SIG-M5 treated with dmso at 0.1 percent for 504 hours (cell line): Measurements from ENCODE around the gene RASSF6.
"Not testable (repeated sequence)": the region's sequence is repeated elsewhere in the genome, so short reads cannot be mapped to it uniquely, and the experiment has no call there.

Experiments used
- DNase-seq: peaks from one replicate; lab custom pipeline; 2025; ENCODE audit not compliant: unreplicated experiment; lab: John Stamatoyannopoulos, UW

The RASSF6 gene, protein sequence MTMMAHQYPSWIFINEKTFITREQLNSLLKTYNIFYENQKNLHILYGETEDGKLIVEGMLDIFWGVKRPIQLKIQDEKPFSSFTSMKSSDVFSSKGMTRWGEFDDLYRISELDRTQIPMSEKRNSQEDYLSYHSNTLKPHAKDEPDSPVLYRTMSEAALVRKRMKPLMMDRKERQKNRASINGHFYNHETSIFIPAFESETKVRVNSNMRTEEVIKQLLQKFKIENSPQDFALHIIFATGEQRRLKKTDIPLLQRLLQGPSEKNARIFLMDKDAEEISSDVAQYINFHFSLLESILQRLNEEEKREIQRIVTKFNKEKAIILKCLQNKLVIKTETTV

DNA sequence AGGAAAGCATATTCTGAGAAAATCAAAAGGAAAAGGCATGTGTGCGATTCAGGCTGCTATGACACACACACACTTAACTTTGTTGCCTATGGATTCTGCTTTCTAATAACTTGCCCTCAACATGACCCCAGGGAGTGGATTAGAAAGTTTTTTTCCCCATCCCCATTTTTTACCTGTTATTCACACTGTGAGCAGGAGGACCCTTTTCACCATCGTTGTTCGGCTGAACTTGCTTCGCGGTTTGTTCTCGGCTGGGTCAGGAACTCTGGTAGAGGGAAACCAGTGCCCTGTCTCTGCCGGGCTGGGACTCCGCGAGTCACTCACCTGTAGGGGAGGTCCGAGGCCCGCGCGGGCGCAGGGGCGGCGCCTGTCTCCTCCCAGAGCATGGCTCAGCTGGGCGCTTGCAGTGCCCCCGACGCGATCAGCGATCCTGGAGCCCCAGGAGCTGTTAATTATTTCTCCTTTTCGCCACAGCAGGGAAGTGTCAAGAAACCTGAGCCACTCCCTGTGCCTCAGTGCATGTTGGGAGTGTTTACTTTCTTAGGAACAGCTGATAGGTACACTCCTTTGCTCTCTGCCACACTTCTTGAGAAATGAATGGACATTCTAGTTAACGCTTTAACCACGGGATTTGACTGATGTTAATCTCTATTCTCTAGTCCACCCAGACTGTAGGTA, at the start of gene RASSF6:
RASSF6 (minus strand) TSS at position 322 of the 678 bp plus-strand sequence. CDS start 8,641 bp downstream, outside the sequence.
- DNase-seq: no peak

DNA sequence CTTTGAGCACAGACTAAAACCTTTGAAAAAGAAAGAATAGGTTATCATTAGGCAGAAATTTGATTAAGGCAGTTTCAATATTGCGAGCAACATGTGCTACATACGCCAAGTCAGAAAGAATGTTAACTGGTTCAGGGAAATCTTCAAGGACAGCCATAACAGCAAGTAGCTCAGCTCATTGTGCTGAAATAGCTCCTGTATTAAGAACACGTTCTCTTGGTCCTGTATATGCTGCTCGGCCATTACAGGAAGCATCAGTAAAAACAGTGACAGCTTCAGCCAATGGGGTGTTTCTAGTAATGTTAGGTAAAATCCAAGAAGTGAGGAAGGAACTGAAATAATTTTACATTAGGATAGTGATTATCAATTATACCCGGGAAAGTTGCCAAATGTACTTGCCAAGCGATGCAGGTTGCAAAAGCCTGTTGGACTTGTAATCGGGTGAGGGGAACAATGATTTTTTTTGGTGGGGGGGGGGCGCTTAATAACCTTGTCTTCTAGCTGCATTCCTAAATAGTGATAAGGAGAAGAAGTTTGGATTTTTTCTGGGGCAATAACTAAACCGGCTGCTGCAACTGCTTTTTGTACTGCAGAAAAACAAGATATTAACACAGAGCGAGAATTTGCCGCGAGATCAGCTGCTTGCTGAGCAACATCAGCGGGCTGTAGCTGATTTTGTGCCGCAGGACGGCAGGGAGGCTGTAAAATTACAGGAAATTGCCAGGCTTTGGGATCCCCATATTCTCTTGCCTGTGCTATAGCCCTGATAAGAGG, 49.4 kb upstream of the RASSF6 start:
- DNase-seq: no peak

DNA sequence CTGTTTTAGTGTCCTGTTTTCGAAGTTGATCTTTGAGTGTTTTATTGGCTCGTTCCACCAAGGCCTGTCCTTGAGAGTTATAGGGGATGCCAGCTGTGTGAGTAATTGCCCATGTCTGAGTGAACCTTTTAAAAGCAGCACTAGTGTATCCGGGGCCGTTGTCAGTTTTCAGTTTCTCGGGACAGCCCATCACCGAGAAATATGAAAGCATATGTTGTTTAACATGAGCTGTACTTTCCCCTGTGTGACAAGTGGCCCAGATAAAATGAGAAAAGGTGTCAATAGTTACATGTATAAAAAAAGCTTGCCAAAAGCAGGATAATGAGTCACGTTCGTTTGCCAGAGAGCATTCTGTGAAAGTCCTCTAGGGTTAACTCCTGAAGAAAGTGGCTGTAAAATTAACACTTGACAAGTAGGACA, 48.6 kb upstream of the RASSF6 start:
- DNase-seq: no peak

DNA sequence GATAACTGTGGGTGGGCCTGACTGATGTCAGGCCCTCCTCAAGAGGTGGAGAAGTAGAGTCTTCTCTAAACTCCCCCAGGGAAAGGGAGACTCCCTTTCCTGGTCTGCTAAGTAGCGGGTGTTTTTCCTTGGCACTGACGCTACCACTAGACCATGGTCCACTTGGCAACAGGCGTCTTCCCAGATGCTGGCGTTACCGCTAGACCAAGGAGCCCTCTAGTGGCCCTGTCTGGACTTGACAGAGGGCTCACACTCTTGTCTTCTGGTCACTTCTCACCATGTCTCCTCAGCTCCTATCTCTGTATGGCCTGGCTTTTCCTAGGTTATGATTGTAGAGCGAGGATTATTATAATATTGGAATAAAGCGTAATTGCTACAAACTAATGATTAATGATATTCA, 45.7 kb upstream of the RASSF6 start:
- not testable (repeated sequence) for DNase-seq

DNA sequence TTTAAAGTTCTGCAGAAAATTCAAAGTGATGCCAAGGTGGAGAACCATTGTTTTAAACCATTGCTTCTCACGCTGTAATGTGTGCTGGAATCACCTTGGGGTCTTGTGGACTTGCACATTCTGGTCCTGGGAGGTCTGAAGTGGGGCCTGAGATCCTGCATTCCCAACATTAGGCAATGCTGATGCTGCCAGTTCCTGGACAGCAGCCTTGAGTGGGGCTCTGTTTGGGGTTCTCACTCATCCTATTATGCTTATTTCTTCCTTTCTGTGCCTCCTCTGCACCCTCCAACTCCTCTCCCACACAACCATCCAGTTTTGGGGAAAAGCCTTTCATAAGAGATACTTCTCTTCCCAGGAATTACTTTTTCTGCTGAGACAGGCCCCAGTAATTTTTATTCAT, 44.2 kb upstream of the RASSF6 start:
- no peak for DNase-seq

DNA sequence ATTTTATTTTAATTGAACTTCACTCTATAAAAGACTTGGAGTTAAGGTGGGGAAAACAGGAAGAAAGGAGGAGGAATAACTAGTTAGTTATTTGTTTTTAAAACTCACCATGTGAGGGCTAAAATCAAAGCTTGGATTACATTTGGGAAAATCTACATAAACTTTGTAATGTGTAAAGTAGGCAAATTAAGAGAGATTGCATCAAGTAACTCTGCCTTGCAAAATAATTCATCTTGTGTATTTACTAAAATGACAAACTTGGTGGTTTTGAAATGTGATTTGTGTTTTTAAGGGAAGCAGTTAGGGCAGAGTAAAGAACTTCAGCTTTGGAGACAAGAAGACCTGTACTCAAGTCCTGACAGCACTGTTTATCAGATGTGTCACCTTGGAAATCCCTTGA, 43.3 kb upstream of the RASSF6 start:
- DNase-seq: no peak

DNA sequence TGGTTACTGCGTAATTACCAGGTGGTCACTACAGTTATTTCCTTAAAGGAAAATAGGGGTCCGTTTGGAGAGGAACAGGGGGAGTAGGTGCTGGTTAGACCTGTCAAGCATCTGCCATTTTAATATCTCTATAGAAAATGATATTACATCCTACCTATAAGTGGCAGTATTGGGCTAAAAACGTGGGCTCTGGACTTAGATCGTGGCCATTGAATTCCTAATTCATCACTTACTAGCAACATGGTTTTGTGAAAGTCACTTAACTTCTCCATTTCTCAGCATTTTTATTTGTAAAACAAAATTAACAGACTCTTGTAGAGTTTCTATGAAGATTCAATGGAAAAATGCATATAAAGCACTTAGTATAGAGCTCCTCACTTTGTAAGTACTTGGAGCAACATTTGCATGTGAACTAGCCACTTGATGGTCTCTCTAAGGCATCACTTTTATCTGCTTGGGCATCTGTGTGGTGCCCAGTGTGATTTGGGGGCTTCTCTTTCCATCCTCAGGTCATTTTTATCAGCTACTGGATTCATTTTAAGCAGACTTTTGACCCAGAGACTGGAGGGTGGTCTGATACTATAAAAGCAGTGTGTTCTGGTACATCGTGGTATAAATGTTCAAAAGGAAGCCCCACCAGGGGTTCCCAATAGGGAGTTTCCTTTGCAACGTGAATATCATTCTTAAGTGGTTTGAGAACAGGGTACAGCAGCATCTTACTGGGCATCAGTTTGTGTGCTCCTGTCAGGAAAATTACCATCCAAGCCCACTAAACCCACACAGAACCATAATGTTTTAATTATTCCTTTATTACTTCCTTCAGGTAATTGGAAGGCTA, 42.7 kb upstream of the RASSF6 start:
- peak; percentile 73 for DNase-seq

DNA sequence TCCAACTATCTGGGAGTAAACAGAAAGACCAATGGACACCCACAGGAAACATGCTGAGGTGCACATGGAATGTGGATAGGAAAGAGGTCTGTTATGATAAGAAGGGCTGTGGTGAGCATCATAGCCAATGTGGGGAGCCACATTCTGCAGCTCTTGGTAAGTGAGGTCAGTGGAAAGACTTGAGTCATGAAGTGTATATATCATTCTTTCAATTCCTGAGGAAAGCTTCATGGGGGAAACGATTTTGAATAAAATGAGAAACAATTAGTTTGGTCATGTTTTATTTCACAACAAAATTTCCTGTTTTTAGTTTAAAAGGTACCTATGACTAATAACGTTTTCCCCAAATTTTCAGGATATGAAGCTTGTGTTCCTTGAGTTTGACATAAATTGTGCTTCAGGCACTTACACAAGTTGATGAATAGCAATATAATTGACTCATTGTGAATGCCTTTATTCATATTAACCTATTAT, 41.4 kb upstream of the RASSF6 start:
- no peak for DNase-seq

DNA sequence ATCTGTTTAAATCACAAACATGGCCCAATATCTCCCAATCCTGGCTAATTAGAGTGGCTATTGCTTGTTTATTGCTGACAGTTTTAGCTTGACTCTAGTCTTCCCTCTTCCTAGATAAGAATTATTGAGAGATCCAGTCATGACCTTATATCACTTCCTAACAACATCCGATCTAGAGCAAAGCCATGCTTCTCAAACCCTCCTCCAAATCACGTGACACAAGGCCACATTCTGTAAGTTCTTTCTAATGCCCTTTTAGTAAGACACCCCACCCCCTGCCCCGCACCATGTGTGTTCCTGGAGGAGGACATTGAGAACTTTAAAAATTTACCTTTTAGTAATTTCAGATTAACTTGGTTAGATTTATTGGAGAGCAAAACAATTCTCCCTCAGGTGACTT, 40.6 kb upstream of the RASSF6 start:
- DNase-seq: no peak

DNA sequence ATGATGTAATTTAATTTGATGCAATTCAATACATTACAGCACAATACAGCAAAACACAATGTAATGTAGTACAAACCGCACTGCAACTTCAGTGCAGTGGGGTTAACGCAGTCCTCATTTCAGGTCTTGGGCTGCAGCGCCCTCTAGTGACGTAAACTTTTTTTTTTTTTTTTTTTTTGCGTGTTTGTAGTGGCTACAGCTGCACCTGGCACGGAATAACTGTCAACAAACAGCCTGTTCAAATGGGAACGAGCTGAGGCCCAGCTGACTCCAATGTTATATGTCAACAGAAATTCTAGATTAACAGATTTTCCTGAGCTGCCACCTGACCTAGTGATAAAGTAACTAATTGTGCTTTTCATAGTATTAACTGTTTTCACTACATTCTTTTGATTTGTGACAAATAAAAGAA, 33.5 kb upstream of the RASSF6 start:
- DNase-seq: peak; percentile 31

DNA sequence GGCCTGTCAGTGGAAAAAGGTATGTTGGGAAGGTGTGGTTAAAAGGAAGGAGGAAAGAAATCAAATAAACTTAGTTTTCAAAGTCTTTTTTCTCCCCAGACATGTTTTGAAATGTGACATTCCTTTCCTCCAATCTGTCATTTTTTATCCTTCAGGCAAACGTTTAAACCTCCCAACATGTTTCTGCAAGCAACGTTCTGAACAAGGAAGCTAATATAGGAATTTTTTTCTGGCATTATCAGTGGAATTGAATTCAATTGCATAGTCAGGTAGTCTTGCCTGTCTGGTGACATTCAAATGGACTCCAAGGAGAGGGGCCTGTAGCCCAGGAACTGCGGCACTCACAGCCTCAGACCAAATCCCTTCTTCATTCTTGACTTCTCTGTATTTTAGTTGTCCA, 30.0 kb upstream of the RASSF6 start:
- DNase-seq: no peak

DNA sequence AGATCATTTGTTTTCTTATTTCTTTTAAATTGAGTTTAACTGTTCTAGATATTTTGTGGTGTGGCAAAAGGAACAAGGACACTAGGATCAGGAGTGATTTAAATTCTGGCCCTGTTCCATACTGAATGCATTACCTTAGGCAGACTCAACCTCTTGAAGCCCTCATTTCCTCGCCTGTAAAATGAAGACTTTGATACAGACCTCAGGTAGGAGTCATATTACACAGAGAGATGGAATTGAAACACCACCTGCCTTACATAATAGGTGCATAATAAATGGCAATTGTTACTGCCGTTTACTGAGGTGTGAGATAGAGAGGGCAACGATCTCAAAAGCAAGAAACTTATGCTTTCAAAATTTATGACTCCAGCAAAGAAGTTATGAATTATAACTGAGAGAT, 28.2 kb upstream of the RASSF6 start:
- no peak for DNase-seq

DNA sequence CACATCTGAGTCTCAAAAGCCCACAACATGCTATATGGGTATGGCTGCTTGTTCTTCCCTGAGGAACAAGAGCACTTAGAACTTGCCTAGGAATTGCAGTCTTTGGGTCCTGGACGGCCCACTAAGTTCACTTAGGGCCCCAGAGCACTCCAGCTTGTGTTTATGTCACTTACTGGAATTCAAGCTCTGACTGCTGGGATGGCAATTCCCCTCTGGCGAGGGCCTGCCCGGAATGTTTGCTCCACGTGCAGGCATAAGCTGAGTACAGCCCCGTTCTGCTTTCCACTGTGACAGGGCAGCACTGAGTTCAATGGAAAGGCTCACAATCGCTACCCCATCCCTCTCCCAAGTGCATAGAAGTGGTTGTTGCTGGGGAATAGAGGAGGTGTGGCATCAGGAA, 25.9 kb upstream of the RASSF6 start:
- DNase-seq: no peak

DNA sequence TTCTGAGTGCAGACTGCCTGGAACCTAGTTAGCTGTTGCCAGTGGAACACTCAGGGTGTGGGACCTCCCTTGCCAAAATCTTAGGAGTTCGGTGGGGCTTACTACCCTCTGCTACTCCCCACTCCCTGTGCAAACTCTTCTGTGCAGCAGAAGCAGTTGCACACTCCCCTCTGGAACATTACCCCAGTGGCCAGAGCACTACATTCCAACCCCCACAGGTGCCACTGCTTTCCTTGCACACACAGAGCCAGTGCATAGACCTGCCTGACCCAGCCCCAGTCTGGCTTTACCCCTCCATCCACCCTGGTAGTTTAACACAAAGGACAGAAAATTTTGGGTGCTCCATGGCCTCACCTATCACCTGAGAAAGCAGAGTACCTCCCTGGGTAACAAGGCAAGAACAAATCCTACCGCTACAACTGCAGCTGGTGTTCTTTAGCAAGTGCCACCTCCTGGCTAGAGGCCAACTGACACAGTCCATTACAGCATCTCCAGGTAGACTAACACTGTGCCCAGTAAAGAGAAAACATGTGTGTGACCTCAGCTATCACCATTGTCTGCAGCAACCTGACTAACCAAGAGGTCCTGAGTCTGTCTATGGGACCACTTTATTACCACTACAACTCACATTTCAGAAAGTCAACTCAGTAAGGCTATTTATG, 11.5 kb upstream of the RASSF6 start:
- no peak for DNase-seq

DNA sequence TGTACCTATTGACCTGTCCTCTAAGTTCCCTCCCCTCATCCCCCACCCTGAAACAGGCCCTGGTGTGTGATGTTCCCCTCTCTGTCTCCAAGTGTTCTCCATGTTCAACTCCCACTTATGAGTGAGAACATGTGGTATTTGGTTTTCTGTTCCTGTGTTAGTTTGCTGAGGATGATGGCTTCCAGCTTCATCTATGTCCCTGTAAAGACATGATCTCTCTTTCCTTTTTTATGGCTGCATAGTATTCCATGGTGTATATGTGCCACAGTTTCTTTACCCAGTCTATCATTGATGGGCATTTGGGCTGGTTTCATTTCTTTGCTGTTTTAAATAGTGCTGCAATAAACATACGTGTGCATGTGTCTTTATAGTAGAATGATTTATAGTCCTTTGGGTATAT, 8.6 kb upstream of the RASSF6 start:
- not testable (repeated sequence) for DNase-seq

DNA sequence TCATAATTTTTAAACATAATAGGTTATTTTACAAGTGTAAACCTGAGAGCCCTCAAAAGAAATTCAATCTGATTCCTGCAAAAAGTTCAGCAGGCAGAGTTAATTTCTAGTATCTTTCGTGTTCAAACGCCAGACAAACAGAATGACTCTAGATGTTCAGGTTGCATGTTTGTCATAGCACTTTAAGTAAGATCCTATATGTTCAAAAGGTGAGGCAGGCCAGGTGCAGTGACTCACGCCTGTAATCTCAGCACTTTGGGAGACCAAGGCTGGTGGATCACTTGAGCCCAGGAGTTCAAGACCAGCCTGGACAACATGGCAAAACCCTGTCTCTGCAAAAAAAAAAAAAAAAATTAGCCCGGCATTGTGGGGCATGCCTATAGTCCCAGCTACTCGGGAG, 1.1 kb upstream of the RASSF6 start:
- no peak for DNase-seq

DNA sequence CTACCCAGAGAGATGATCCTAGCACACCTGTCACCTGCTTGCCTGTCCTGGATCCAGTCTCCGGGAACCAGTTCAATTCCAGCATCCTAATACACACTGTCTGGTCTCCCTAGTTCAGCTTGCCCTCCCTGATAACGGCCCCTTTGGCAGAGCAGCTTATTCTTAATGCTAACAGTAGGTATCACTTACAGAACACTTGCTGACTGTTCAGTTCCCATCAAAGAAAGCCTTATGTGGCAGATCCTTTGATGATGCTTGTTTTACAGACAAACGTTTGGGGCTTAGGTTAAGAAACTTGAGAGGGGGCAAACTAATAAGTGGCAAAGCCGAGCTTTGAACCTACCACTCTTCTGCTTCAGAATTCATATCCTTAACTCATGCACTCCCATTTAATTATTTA, 890 bp downstream of the RASSF6 start:
- DNase-seq: no peak

DNA sequence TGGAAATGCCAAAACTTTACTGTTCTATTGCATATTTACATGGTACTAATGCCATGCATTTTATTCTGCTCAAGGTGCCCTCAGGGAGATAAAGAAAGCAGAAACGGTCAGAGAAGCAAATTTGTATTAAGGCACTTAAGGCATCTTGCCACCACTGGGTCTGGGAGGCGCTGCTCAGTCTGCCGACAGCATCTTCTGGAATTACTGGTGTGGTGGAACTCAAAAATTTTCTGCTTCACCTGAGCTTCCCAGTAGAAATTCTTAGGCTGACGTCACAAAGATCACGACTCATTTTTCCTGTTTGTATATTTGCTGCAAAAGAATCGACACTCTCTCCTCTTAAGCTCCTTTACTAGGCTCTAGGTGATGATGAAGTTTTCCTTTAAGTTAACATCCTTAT, 3.0 kb downstream of the RASSF6 start:
- no peak for DNase-seq

DNA sequence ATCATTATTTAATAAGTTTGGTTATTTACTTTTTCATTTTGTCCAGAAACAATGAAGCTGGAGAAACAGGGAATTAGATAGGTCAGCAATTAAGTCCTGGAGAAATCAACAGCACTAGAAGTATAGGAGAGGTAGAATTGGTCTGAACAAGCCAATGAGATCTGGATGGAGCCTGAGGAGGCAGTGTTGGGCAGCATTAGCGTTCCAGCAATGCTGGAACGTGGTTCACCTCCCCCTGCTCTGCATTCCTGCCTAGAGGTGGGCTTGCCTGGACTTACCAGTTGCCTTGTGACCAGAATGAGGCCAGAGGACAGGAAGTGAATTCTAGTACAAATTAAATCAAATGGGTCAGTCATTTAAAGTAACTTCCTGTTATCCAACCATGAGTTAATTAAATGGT, 4.6 kb downstream of the RASSF6 start:
- no peak for DNase-seq

DNA sequence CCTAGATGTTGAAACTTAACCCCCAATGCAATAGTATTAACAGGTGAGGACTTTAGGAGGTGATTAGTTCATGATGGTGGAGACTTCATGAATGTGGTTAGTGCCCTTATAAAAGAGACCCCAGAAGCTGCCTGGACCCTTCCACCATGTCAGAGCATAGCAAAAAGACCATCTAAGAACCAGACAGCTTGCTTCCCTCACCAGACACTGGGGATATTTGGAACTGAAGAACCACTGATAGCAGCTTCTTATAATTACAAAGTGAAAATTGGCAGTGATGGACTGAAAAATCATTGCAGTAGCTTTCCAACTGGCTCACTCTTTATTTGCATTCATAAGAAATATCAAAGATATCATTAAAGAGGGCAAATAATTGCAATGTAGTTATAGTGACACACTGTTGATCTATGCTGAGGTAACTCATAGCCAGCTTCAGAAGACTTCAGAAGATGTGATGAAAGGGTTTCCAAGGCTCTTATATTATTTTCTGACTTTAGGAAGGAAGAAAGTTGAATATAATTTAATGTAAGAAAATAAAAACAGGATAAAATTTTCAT, 5.8 kb downstream of the RASSF6 start:
- no peak for DNase-seq
